C1 segment of cervical spinal cord (tissue), 14 donors: Measurements from ENCODE around the gene HDAC4.

Experiments
- DNase-seq, 14 donors: peaks; one replicate each; lab custom pipeline; 2025; lab: John Stamatoyannopoulos, UW

The HDAC4 gene

GRCh38 chr2:239383759-239384156 is 17.1 kb downstream of the HDAC4 start:
- no peak for DNase-seq

GRCh38 chr2:239383036-239383758 is 17.6 kb downstream of the HDAC4 start:
- DNase-seq, result no peak

- no peak for DNase-seq
Measured at GRCh38 chr2:239382384-239382880, 18.4 kb downstream of the HDAC4 start.

GRCh38 chr2:239381709-239382134 is 19.1 kb downstream of the HDAC4 start:
- peak in 4 of 14 donors; percentile 22 to 56 (median 31) for DNase-seq

- DNase-seq, result peak in 6 of 14 donors; percentile 26 to 50 (median 34)
Measured at GRCh38 chr2:239380831-239381708, 19.8 kb downstream of the HDAC4 start.

- DNase-seq, result peak in 1 of 14 donors; percentile 40
Measured at GRCh38 chr2:239379641-239380170, 21.1 kb downstream of the HDAC4 start.

- DNase-seq, result no peak
Measured at GRCh38 chr2:239378918-239379640, 21.7 kb downstream of the HDAC4 start.

- DNase-seq, result no peak
Measured at GRCh38 chr2:239378021-239378917, 22.6 kb downstream of the HDAC4 start.

- no peak for DNase-seq
Measured at GRCh38 chr2:239377591-239377990, 23.2 kb downstream of the HDAC4 start.

GRCh38 chr2:239376942-239377531 is 23.8 kb downstream of the HDAC4 start:
- no peak for DNase-seq

GRCh38 chr2:239376351-239376750 is 24.5 kb downstream of the HDAC4 start:
- DNase-seq, result no peak

GRCh38 chr2:239375278-239376061 is 25.4 kb downstream of the HDAC4 start:
- DNase-seq, result no peak

GRCh38 chr2:239374896-239375277 is 25.9 kb downstream of the HDAC4 start:
- no peak for DNase-seq

- no peak for DNase-seq
Measured at GRCh38 chr2:239372835-239373234, 28.0 kb downstream of the HDAC4 start.

- DNase-seq, result no peak
Measured at GRCh38 chr2:239371726-239372686, 28.8 kb downstream of the HDAC4 start.

- DNase-seq, result no peak
Measured at GRCh38 chr2:239370876-239371725, 29.7 kb downstream of the HDAC4 start.

- DNase-seq, result no peak
Measured at GRCh38 chr2:239370403-239370802, 30.4 kb downstream of the HDAC4 start.
